ENCODE data around the gene AKR1B1. TPM values are rescaled to one million over a fixed set of nuclear protein-coding genes. Genes with fewer than 3 reads are reported as not detected.

Gene AKR1B1
- total and polyA plus RNA-seq, 2 of the 13 experiments (the other 11 are each of a cell fraction or from before 2014, with no cell fraction given), result 89.9 to 133 TPM

- Histone ChIP-seq H3K27ac (ENCODE audit: extremely low read length, insufficient read depth, low read length) (no peak overlapping the region), H3K9ac (ENCODE audit: insufficient read depth, low read depth, low read length) (no peak overlapping the region), H2AFZ (ENCODE audit: low read length) (no peak overlapping the region), H3K4me2 (ENCODE audit: low read depth, low read length) (no peak overlapping the region), H3K27me3 (ENCODE audit: control insufficient read depth in 1 of 2, insufficient read depth in 2 of 2, low read length in 2 of 2) (no peaks in the 10 kb centered on the region), H3K4me3 (replicated peaks in 1 of 3; ENCODE audit: insufficient read depth in 1 of 3, low read depth in 2 of 3, low read length in 3 of 3) (no peak overlapping the region), H3K4me1 (ENCODE audit: insufficient read depth, low read length) (peaks cover 12% of the 10 kb centered on the region; the same call in 1 of the 2 replicates), H3K9me3 (ENCODE audit: low read length) (no peaks in the 10 kb centered on the region), H3K36me3 (replicated peaks in 1 of 2; ENCODE audit: control insufficient read depth in 1 of 2, insufficient read depth in 2 of 2, low read length in 2 of 2) (peaks cover 26 to 61% of the 10 kb centered on the region in 2 experiments), H4K20me1 (ENCODE audit: insufficient read depth, low read length) (no peaks in the 10 kb centered on the region), H3K79me2 (ENCODE audit: insufficient read depth, low read length) (peaks cover 7% of the 10 kb centered on the region)
- ATAC-seq (no peak), DNase-seq (ENCODE audit: low spot score) (no peak), FAIRE-seq (no peak)
- ChIA-PET POLR2A (no interaction called here), CTCF (ENCODE audit: low intra/inter-chr PET ratio, low total read pairs) (no interaction called here)
- 88% methylated on average over 7 of the region's 7 CpGs for WGBS (ENCODE audit: low lambda C conversion rate)
- intact Hi-C loops (cut with micrococcal nuclease; ENCODE audit: unreplicated experiment), result no loop called here
- TF ChIP-seq ZNF337 (CRISPR knock-in tag; IDR thresholded peaks at IDR 0.05; ENCODE audit: borderline replicate concordance, low read depth) (no peak), ATF7 (IDR thresholded peaks at IDR 0.05) (no peak), ATF7 (CRISPR knock-in tag; IDR thresholded peaks at IDR 0.05) (no peak), FOXO1 (CRISPR knock-in tag; IDR thresholded peaks at IDR 0.05) (no peak), FUBP1 (CRISPR knock-in tag; IDR thresholded peaks at IDR 0.05; ENCODE audit: borderline replicate concordance) (no peak), REPIN1 (CRISPR knock-in tag; IDR thresholded peaks at IDR 0.05; ENCODE audit: borderline replicate concordance, low read depth) (no peak)
- TF ChIP-seq, protein P1, sequence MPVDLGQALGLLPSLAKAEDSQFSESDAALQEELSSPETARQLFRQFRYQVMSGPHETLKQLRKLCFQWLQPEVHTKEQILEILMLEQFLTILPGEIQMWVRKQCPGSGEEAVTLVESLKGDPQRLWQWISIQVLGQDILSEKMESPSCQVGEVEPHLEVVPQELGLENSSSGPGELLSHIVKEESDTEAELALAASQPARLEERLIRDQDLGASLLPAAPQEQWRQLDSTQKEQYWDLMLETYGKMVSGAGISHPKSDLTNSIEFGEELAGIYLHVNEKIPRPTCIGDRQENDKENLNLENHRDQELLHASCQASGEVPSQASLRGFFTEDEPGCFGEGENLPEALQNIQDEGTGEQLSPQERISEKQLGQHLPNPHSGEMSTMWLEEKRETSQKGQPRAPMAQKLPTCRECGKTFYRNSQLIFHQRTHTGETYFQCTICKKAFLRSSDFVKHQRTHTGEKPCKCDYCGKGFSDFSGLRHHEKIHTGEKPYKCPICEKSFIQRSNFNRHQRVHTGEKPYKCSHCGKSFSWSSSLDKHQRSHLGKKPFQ (CRISPR knock-in tag; IDR thresholded peaks at IDR 0.05; ENCODE audit: insufficient replicate concordance), result no peak
- TF ChIP-seq, protein P2, sequence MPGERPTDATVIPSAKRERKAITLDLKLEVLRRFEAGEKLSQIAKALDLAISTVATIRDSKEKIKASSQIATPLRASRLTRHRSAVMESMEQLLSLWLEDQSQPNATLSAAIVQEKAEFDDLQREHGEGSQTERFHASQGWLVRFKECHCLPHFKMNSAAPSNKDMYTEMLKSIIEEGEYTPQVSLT (CRISPR knock-in tag; IDR thresholded peaks at IDR 0.05; ENCODE audit: borderline replicate concordance, low read depth), result no peak
- in situ Hi-C loops (cut with HindIII; ENCODE audit: extremely low pct_ligation_motif_present, low pct_unique_long_range_greater_than_20kb), result no loop called here
- BruUV-seq (replicated peaks), result no TSS peak
Observed at GRCh38 chr7:134449680-134450079, 9.2 kb downstream of the AKR1B1 start.

All from HepG2 (cell line).